Measurements from ENCODE around the gene TXNL4A.

Gene TXNL4A

GRCh38 chr18:79991494-79991893, 3.1 kb upstream of the TXNL4A start:
- no peak for DNase-seq

GRCh38 chr18:79989195-79989497, 783 bp upstream of the TXNL4A start:
- no peak for DNase-seq

GRCh38 chr18:79988071-79988450, 302 bp downstream of the TXNL4A start:
- DNase-seq: peak; percentile 61

- DNase-seq: no peak
These were observed 797 bp downstream of the TXNL4A start for GRCh38 chr18:79987566-79987965.

- no peak for DNase-seq
These were observed 1.6 kb downstream of the TXNL4A start for GRCh38 chr18:79986726-79987125.

- no peak for DNase-seq
These were observed 3.2 kb downstream of the TXNL4A start for GRCh38 chr18:79985172-79985571.

GRCh38 chr18:79983793-79984192, 4.6 kb downstream of the TXNL4A start:
- DNase-seq: no peak

GRCh38 chr18:79983253-79983652, 5.1 kb downstream of the TXNL4A start:
- no peak for DNase-seq

GRCh38 chr18:79982736-79983135, 5.6 kb downstream of the TXNL4A start:
- DNase-seq: peak; percentile 44

- DNase-seq: no peak
These were observed 7.8 kb downstream of the TXNL4A start for GRCh38 chr18:79980585-79980984.

- DNase-seq: no peak
These were observed 8.5 kb downstream of the TXNL4A start for GRCh38 chr18:79979843-79980242.

GRCh38 chr18:79975985-79976680, 12.2 kb downstream of the TXNL4A start:
- DNase-seq: no peak

- DNase-seq: no peak
These were observed 13.3 kb downstream of the TXNL4A start for GRCh38 chr18:79975043-79975442.

- DNase-seq: no peak
These were observed 14.2 kb downstream of the TXNL4A start for GRCh38 chr18:79974025-79974654.

GRCh38 chr18:79973517-79973916, 14.8 kb downstream of the TXNL4A start:
- no peak for DNase-seq

- DNase-seq: no peak
These were observed 15.6 kb downstream of the TXNL4A start for GRCh38 chr18:79972720-79973119.

- no peak for DNase-seq
These were observed 16.4 kb downstream of the TXNL4A start for GRCh38 chr18:79971986-79972385.

GRCh38 chr18:79971211-79971952, 17.0 kb downstream of the TXNL4A start:
- DNase-seq: no peak

- DNase-seq: no peak
These were observed 17.8 kb downstream of the TXNL4A start for GRCh38 chr18:79970419-79971133.

- DNase-seq: no peak
These were observed 23.1 kb downstream of the TXNL4A start for GRCh38 chr18:79965119-79965902.

- peak; percentile 67 for DNase-seq
These were observed 23.8 kb downstream of the TXNL4A start, which contains the start of gene HSBP1L1 for GRCh38 chr18:79964330-79965118. Gene HSBP1L1, plus strand, starts transcription at chr18:79964643. Its CDS starts 93 bp downstream, at chr18:79964736.
